ENCODE results near the gene CCDC57.

- TF ChIP-seq CTCF (IDR thresholded peaks at IDR 0.05) (no peak), POLR2A (IDR thresholded peaks at IDR 0.05) (no peak)
Observed at GRCh38 chr17:82193520-82194220, 19.0 kb downstream of the CCDC57 start.

All from heart left ventricle (tissue), 13 donors.